Activated naive CD8-positive, alpha-beta T cell treated with anti-CD3 and anti-CD28 coated beads, Interleukin-2, amount 10 ng/mL, durations not matched to agents 7 days and 5 days (primary cell): ENCODE results near the gene PRH2. TPM values are rescaled to one million over a fixed set of nuclear protein-coding genes. Genes with fewer than 3 reads are reported as not detected.
A peak's percentile ranks its signal among the peaks of the same experiment; 100 is the strongest.

Experiments used
- ATAC-seq: fragments of 150-1000 bp; cut with Tn5 transposase; one replicate; pipeline ENCODE4 v1.10.0; 2021; ENCODE audit warnings: low read depth, moderate library complexity
- POLR2A ChIA-PET: fragments of 350-600 bp; sonication (Branson Sonifier 250); formaldehyde crosslinking; loops from one replicate; lab custom pipeline; 2021; ENCODE audit warnings: antibody characterized with exemption; lab: Charles Lee
- DNase-seq: peaks from one replicate; pipeline ENCODE4 v3.0.0; 2021
- H3K27ac Mint-ChIP-seq: one replicate; pipeline ENCODE4 v1.8.0; 2022; ENCODE audit warnings: mild to moderate bottlenecking, mixed read lengths
- H3K27me3 Mint-ChIP-seq: one replicate; pipeline ENCODE4 v1.8.0; 2022; ENCODE audit warnings: mild to moderate bottlenecking, moderate library complexity, mixed read lengths
- H3K36me3 Mint-ChIP-seq: one replicate; pipeline ENCODE4 v1.8.0; 2021; ENCODE audit warnings: mild to moderate bottlenecking, mixed read lengths
- H3K4me1 Mint-ChIP-seq: one replicate; pipeline ENCODE4 v1.8.0; 2021; ENCODE audit warnings: mixed read lengths
- H3K4me3 Mint-ChIP-seq: one replicate; pipeline ENCODE4 v1.8.0; 2022; ENCODE audit warnings: mild to moderate bottlenecking, moderate library complexity, mixed read lengths
- H3K9me3 Mint-ChIP-seq: one replicate; pipeline ENCODE4 v1.8.0; 2021; ENCODE audit warnings: mixed read lengths
- total RNA-seq, 2 experiments: library from RNA; stranded (reverse); gene quantifications; one replicate each; pipeline ENCODE4 v1.2.3, GENCODE V29; 2021

Gene PRH2
- total RNA-seq, 2 experiments from 2014 or later = not detected

DNA sequence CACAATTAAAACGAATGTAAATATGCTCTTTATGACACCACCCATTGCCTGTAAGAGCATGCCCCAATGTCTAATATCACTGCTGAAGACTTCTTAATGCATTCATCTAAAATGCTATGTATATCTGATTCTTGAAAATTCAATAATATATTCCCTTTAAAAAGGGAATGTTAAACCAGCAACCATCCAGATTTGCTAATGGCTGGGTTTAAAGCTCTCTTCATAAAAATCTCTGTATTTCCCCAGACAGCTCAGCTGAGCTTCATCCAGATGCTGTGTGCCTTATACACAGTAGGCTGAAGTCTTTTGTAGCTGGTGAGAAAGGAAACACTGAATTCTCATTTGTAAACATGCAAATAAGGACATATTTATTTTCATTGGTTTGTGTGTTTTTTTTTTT, 10.1 kb downstream of the PRH2 start, which contains the start of gene TAS2R14:
TSS of gene TAS2R14 (minus strand) at position 101 of the 400 bp plus-strand sequence. CDS start at position 45, 56 bp downstream.
- Mint-ChIP-seq H3K9me3 (peaks cover 2% of the 10 kb centered on the region), H3K27me3 (no peaks in the 10 kb centered on the region), H3K4me1 (peaks cover 12% of the 10 kb centered on the region), H3K4me3 (no peak within 1 kb of the TSS), H3K36me3 (peaks cover 5% of the 10 kb centered on the region), H3K27ac (no peak within 1 kb of the TSS)
- POLR2A ChIA-PET = no interaction called here
- ATAC-seq (no peak), DNase-seq (no peak)

DNA sequence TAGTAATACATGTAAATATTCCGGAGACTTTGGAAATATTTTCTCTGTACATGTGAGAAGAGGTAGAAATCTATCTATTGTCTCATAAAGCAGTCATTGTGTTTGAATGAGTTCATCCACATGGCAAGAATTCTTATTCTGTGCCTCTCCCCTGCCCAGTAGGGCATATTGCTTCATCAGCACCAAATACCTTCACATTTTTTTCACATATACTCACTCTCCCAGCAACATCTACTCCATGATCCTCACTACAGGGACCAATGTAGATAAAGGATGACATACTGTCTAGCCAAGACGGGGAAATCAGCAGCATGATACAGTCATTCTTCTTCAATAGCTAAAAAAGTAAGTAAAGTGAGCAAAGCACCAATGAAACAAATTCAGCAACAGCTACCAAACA, 11.4 kb downstream of the PRH2 start:
- peaks cover 12% of the 10 kb centered on the region for H3K4me1 Mint-ChIP-seq
- H3K4me3 Mint-ChIP-seq = no peak overlapping the region
- ATAC-seq (no peak), DNase-seq (no peak)
- peaks cover 2% of the 10 kb centered on the region for H3K9me3 Mint-ChIP-seq
- POLR2A ChIA-PET = no interaction called here
- H3K27me3 Mint-ChIP-seq = no peaks in the 10 kb centered on the region
- H3K27ac Mint-ChIP-seq = no peak overlapping the region
- H3K36me3 Mint-ChIP-seq = peaks cover 12% of the 10 kb centered on the region

DNA sequence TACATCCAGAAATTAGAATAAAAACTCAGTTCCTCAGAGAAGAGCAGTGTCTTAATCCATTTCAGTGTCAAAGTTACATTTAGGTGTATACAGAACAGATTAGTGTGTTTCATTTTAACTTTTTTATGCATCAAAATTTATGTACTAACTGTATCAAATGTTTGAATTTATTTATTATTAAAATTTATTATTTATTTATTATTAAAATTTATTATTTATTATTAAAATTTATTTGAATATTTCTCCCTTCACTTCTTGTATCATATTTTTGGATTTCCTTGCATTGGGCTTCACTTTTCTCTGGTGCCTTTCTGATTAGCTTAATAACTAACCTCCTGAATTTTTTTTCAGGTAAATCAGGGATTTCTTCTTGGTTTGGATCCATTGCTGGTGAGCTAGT, 12.3 kb downstream of the PRH2 start:
- POLR2A ChIA-PET = no interaction called here

DNA sequence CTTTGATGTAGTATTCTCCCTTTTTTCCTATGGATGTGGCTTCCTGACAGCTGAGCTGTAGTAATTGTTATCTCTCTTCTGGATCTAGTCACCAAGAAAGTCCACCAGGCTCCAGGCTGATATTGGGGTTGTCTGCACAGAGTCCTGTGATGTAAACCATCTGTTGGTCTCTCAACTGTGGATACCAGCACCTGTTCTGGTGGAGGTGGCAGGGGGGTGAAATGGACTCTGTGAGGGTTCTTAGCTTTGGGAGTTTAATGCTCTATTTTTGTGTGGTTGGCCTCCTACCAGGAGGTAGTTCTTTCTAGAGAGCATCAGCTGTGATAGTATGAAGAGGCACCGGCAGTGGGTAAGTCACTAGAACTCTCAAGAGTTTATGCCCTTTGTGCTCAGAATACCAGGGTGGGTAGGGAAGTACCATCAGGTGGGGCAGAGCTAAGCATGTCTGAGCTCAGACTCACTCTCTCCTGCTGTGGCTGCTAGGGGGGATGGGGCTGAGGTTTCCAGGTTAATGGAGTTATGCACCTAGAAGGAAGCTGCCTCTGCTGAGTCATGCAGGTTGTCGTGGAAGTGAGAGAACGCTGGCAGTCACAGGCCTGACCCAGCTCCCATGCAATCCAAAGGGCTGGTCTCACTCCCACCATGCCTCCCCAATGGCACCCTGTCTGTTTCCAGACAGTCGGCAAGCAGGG, 13.0 kb downstream of the PRH2 start:
- Mint-ChIP-seq H3K27me3 (no peaks in the 10 kb centered on the region), H3K4me1 (peaks cover 12% of the 10 kb centered on the region), H3K4me3 (no peak overlapping the region), H3K27ac (no peak overlapping the region), H3K36me3 (peaks cover 15% of the 10 kb centered on the region), H3K9me3 (peaks cover 14% of the 10 kb centered on the region)
- POLR2A ChIA-PET = no interaction called here
- DNase-seq = no peak
- ATAC-seq = no peak

More for the DNA sequence above, 12.3 kb downstream of the PRH2 start:
- H3K9me3 Mint-ChIP-seq = peaks cover 7% of the 10 kb centered on the region
- H3K36me3 Mint-ChIP-seq = peaks cover 13% of the 10 kb centered on the region
- no peak for ATAC-seq
- no peak overlapping the region for H3K27ac Mint-ChIP-seq
- no peaks in the 10 kb centered on the region for H3K27me3 Mint-ChIP-seq
- no peak overlapping the region for H3K4me3 Mint-ChIP-seq
- H3K4me1 Mint-ChIP-seq = peaks cover 12% of the 10 kb centered on the region
- DNase-seq = no peak

DNA sequence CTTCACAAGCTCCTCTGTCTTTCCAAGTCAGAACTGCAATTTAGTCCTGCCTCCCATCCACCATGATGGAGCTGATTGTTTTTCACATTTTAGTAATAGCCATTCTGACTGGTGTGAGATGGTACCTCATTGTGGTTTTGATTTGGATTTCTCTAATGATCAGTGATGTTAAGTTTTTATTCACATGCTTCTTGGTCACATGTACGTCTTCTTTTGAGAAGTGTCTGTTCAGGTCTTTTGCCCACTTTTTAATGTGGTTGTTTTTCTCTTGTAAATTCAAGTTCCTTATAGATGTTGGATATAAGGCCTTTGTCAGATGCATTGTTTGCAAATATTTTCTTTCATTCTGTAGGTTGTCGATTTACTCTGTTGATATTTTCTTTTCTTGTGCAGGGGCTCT, 14.1 kb downstream of the PRH2 start:
- DNase-seq (no peak), ATAC-seq (no peak)
- H3K27me3 Mint-ChIP-seq = no peaks in the 10 kb centered on the region
- peaks cover 12% of the 10 kb centered on the region for H3K4me1 Mint-ChIP-seq
- POLR2A ChIA-PET = no interaction called here
- H3K9me3 Mint-ChIP-seq = peaks cover 21% of the 10 kb centered on the region
- no peak overlapping the region for H3K4me3 Mint-ChIP-seq
- peaks cover 22% of the 10 kb centered on the region for H3K36me3 Mint-ChIP-seq
- H3K27ac Mint-ChIP-seq = no peak overlapping the region

DNA sequence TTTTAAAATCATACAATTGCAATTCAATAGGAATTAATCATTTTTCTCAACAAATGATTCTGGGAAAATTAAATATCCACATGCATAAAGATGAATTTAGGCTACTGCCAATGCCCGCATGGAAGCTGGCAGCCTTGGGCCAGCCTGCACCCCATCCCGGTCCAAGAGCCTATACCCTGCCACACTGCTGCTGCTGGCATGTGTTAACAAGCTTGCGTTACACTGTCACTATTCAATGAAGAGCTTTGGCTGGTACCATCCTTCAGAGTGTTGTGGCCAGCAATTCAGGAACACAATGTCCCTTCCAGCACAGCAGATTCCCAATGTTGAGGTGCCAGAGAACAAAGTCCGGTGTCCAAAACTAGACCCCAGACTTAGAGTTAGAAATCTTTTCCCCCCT, 23.6 kb downstream of the PRH2 start:
- H3K36me3 Mint-ChIP-seq = peaks cover 42% of the 10 kb centered on the region

DNA sequence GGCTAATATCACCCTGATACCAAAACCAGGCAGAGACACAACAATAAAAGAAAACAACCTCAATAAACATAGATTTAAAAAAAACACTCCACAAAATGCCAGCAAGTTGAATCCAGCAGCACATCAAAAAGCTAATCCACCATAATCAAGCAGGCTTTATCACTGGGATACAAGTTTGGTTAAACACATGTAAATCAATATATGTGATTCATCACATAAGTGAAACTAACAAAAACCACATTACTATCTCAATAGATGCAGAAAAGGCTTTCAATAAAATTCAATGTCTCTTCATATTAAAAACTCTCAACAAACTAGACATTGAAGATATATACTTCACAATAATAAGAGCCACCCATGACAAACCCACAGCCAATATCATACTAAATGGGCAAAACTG, 27.0 kb downstream of the PRH2 start:
- ATAC-seq = no peak
- no peak for DNase-seq
- Mint-ChIP-seq H3K27me3 (no peaks in the 10 kb centered on the region), H3K4me1 (peaks cover 22% of the 10 kb centered on the region), H3K27ac (no peak overlapping the region), H3K9me3 (peaks cover 24% of the 10 kb centered on the region), H3K36me3 (peaks cover 39% of the 10 kb centered on the region), H3K4me3 (no peak overlapping the region)
- POLR2A ChIA-PET = no interaction called here

More for the DNA sequence above, 23.6 kb downstream of the PRH2 start:
- Mint-ChIP-seq H3K9me3 (peaks cover 29% of the 10 kb centered on the region), H3K4me3 (no peak overlapping the region), H3K27ac (no peak overlapping the region), H3K27me3 (no peaks in the 10 kb centered on the region), H3K4me1 (peaks cover 12% of the 10 kb centered on the region)
- DNase-seq (no peak), ATAC-seq (no peak)
- POLR2A ChIA-PET = no interaction called here

DNA sequence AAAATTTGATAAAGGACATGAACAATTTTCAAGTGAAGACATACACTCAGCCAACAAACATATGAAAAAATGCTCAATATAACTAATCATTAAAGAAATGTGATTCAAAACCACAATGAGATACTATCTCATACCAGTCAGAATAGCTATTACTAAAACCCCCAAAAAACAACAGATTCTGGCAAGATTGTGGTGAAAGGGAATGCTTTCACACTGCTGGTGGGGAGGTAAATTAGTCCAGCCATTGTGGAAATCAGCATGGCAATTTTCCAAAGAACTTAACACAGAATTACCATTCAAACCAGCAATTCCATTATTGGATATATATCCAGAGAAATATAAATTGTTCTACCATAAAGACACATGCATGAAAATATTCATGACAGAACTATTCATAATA, 28.7 kb downstream of the PRH2 start:
- peaks cover 22% of the 10 kb centered on the region for H3K9me3 Mint-ChIP-seq
- H3K27me3 Mint-ChIP-seq = no peaks in the 10 kb centered on the region
- H3K4me1 Mint-ChIP-seq = peaks cover 25% of the 10 kb centered on the region
- H3K27ac Mint-ChIP-seq = no peak overlapping the region
- POLR2A ChIA-PET = no interaction called here
- peaks cover 42% of the 10 kb centered on the region for H3K36me3 Mint-ChIP-seq
- ATAC-seq = no peak
- no peak for DNase-seq
- H3K4me3 Mint-ChIP-seq = no peak overlapping the region

DNA sequence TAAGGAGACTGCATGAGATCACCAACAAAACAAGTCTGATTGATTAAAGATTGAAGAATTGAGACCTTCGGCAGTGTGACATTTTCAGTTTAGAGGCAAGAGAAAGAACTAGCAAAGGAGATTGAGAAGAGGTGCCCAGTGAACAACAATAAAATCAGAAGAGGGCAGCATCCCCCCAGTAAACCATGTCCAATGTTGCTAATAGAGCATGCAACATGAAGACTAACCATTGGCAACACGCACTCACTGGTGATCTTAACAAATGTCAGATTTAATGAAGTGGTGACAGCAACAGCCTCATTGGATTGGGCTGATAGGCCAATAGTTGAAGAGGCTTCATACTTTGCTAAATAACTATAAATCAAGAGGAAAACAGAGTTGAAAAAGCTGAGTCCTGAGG, 30.8 kb downstream of the PRH2 start:
- Mint-ChIP-seq H3K4me1 (peaks cover 20% of the 10 kb centered on the region), H3K4me3 (no peak overlapping the region), H3K27ac (no peak overlapping the region), H3K36me3 (peaks cover 34% of the 10 kb centered on the region), H3K27me3 (no peaks in the 10 kb centered on the region), H3K9me3 (peaks cover 9% of the 10 kb centered on the region)
- DNase-seq = no peak
- ATAC-seq = peak; percentile 22
- POLR2A ChIA-PET = no interaction called here

DNA sequence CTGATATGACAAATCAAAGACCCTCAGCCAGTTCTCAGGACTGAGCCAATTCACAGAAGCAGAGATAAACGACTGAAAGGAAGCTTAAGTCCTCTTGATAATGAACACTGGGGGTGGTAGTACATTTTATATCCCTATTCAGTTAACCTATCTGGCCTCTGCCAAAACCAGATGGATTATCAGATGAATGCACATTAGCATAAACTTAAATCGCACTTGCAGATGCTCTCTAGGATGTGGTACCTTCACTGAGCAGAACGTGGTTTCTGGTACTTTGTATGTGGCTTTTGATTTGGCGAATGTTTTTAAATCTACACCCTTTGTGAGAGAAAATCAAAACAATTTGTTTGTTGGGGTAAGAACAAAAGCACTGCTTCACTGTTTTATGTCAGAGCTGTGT, 31.2 kb downstream of the PRH2 start:
- Mint-ChIP-seq H3K9me3 (peaks cover 6% of the 10 kb centered on the region), H3K4me1 (peaks cover 20% of the 10 kb centered on the region), H3K36me3 (peaks cover 31% of the 10 kb centered on the region), H3K27ac (no peak overlapping the region), H3K27me3 (no peaks in the 10 kb centered on the region), H3K4me3 (no peak overlapping the region)
- ATAC-seq (peak; percentile 78), DNase-seq (no peak)
- POLR2A ChIA-PET = no interaction called here

DNA sequence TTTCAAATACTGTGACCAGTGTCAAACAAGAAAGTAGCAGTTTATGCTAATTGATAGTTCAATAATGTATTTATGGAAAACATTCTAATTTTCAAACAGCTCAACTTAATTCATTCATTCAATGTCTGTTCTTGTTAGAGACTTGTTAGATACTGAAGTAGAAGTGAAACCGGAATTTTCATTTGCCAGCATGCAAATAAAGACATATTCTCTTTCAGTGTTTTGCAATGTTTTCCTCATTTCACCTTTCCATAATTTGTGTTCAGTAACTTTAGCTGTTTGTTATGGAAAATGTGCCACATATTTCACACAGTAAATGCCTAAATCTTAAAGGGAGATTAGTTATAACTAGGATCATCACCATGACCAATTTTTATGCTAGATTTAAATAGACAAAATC, 36.4 kb downstream of the PRH2 start:
- peaks cover 10% of the 10 kb centered on the region for H3K36me3 Mint-ChIP-seq
- ATAC-seq = no peak
- POLR2A ChIA-PET = no interaction called here
- DNase-seq = no peak
- H3K27me3 Mint-ChIP-seq = no peaks in the 10 kb centered on the region
- H3K27ac Mint-ChIP-seq = no peak overlapping the region
- peaks cover 5% of the 10 kb centered on the region for H3K4me1 Mint-ChIP-seq
- no peak overlapping the region for H3K4me3 Mint-ChIP-seq
- H3K9me3 Mint-ChIP-seq = no peaks in the 10 kb centered on the region

DNA sequence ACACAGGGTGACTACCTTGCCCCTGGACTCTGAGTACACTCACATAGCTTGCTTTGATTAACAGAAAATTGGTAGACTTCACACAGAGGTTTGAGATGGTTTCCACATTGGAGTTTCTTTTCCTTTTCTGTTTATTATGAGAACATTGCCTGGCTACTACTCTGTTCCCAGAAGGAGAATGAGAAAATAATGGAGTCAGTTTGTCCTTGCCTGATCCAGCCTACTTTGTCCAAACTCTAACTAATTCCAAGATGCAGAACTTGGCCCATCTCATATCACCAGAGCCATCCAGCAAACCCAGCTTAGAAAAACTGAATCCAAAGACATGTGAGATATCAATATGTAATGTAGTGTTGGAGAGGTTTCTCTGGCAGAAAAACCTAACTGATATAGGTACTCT, 37.3 kb downstream of the PRH2 start:
- POLR2A ChIA-PET = no interaction called here
- no peak overlapping the region for H3K27ac Mint-ChIP-seq

DNA sequence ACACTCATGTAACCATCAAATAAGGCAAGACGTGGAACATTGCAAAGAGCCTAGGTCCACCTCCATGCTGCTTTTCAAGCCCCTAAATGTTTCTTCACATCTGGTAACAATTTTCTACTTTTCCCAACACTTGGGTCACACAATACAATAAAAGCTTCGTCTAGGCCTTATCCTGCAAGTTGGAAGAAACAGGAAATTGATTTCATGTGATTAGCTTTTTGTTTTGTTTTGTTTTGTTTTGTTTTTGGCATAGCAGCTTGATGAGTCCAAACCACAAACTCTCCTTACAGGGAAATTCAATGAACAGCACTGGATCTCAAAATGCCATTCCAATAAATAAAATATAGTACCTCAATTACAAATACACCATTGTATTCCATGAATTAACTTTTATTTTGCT, 38.4 kb downstream of the PRH2 start:
- POLR2A ChIA-PET = interaction anchor here (1.1 kb wide), 1 partner anchor 15 kb away, joined by 3 read pairs; no protein-coding TSS in a partner anchor
- H3K27ac Mint-ChIP-seq = no peak overlapping the region
- no peaks in the 10 kb centered on the region for H3K9me3 Mint-ChIP-seq
- peaks cover 7% of the 10 kb centered on the region for H3K36me3 Mint-ChIP-seq
- H3K4me1 Mint-ChIP-seq = no peaks in the 10 kb centered on the region
- ATAC-seq = no peak
- no peak for DNase-seq
- H3K27me3 Mint-ChIP-seq = no peaks in the 10 kb centered on the region
- no peak overlapping the region for H3K4me3 Mint-ChIP-seq

More for the DNA sequence above, 37.3 kb downstream of the PRH2 start:
- H3K4me3 Mint-ChIP-seq = no peak overlapping the region
- H3K9me3 Mint-ChIP-seq = no peaks in the 10 kb centered on the region
- no peaks in the 10 kb centered on the region for H3K27me3 Mint-ChIP-seq
- ATAC-seq (no peak), DNase-seq (no peak)
- H3K4me1 Mint-ChIP-seq = peaks cover 2% of the 10 kb centered on the region
- peaks cover 12% of the 10 kb centered on the region for H3K36me3 Mint-ChIP-seq

DNA sequence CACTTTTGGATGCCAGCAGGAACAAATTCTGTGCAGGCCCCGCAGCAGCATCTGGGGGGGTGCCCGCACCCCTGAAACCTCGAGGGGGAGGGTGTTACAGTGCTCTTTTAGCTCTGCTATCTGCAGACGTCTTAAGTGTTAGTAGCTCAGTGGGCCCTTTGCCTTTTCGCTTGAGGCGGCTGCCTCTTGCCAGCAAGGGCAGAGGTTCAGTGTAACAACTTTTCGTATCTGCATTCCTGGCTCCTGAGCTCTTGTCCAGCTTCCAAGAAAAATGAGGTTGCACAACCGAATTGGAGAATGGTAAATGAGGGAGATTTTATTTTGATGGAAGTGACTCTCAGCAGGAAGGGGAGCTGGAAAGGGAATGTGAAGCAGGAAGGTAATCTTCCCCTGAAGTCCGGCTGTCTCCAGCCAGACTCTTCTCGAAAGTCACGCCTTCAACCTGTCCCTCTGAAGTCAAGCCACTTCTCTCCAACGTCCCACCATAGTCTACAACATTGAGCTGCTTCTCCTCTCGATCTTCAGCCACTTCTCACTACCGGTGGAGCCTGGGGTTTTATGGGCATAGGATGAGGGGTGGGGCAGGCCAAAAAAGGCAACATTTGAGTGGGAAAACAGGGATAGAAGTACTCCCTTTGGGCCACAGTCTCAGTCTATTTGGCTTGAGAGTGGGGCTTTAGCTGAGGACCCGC, 39.9 kb downstream of the PRH2 start:
- POLR2A ChIA-PET = no interaction called here
- peaks cover 10% of the 10 kb centered on the region for H3K36me3 Mint-ChIP-seq
- H3K4me1 Mint-ChIP-seq = no peaks in the 10 kb centered on the region
- no peak for DNase-seq
- no peaks in the 10 kb centered on the region for H3K27me3 Mint-ChIP-seq
- no peaks in the 10 kb centered on the region for H3K9me3 Mint-ChIP-seq
- H3K27ac Mint-ChIP-seq = no peak overlapping the region
- ATAC-seq = no peak
- no peak overlapping the region for H3K4me3 Mint-ChIP-seq
